ENCODE data around the gene GABBR1.

Gene GABBR1

DNA sequence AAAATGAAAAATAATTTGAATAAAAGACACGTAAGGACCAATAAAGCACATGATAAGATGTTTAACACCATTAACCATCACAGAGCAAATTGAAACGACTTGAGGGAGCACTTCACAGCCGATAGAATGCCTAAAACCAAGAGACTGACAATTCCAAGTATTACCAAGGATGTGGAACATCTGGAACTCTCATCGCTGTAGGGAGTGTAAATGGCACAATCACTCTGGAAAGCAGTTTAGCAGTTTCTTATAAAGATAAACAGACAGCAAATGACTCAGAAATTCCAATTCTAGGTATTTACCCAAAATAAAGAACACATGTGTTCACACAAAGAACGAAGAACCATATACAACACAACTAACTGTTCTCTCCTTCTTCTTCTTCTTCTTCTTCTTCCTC is 65.0 kb downstream of the GABBR1 start:
- DNase-seq = no peak
- Mint-ChIP-seq H3K4me1 (peaks cover 8% of the 10 kb centered on the region), H3K4me3 (no peak overlapping the region), H3K27ac (no peak overlapping the region), H3K9me3 (no peaks in the 10 kb centered on the region), H3K27me3 (peaks cover 50% of the 10 kb centered on the region)
- no peak for ATAC-seq

DNA sequence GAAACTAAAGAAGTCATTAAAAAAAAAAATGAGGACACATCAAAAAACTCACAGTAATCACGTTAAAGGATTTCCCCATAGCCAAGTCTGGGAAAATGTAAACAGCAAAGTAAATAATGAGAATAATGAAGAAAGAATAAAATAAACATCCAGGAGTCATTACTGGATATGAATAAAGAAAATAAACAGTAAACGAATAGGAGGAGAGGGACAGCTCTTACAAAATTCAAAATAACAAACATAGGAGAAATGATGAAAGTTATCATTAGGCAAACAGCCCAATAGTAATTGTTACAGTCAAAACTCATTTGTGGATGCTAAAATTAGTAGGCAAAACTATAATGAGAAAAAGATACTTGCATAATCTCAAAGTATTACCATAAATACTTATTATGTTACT is 65.4 kb downstream of the GABBR1 start:
- no peaks in the 10 kb centered on the region for H3K9me3 Mint-ChIP-seq
- no peak overlapping the region for H3K27ac Mint-ChIP-seq
- DNase-seq = no peak
- no peak overlapping the region for H3K4me3 Mint-ChIP-seq
- H3K4me1 Mint-ChIP-seq = peaks cover 12% of the 10 kb centered on the region
- ATAC-seq = no peak
- peaks cover 54% of the 10 kb centered on the region for H3K27me3 Mint-ChIP-seq

DNA sequence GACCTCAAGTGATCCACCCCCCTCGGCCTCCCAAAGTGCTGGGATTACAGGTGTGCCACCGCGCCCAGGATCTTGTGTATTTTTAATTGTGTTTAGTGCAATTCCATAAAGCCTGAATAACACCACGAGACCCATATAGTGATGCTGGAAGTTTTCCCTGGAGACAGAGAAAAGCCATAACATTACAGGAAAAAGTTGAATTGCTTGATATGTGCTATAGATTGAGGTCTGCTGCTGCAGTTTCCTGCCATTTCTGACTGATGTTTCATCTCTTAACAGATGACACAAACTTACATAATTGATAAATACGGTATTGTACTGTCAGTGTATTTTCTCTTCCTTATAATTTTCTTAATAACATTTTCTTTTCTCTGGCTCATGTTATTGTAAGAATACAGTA is 66.1 kb downstream of the GABBR1 start:
- Mint-ChIP-seq H3K4me3 (no peak overlapping the region), H3K9me3 (peaks cover under 1 to 2% of the 10 kb centered on the region in 2 donors), H3K4me1 (peaks cover 18% of the 10 kb centered on the region), H3K27me3 (peaks cover 54% of the 10 kb centered on the region), H3K27ac (no peak overlapping the region)
- DNase-seq (no peak), ATAC-seq (no peak)

DNA sequence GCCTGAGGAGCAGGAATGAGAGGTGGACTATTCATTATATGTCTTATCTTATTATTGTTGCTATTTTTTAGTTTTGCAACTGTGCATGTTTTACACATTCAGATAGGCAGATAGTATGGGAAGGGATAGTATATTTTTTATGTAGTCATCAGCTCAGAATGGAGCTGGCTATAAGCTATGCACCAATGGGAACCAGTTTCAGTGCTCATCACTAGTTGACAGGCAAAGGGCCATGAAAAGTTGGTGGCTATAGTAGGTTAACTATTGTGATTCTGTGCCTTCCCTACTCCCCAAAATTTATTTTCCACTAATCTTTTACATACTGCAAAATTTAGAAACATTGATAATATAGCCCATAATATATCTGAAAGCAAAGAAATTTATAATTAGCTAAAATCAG is 68.1 kb downstream of the GABBR1 start:
- peaks cover 34% of the 10 kb centered on the region for H3K4me1 Mint-ChIP-seq
- H3K27ac Mint-ChIP-seq = no peak overlapping the region
- peaks cover 63% of the 10 kb centered on the region for H3K27me3 Mint-ChIP-seq
- H3K4me3 Mint-ChIP-seq = no peak overlapping the region
- H3K9me3 Mint-ChIP-seq = peaks cover 6% of the 10 kb centered on the region in 2 donors
- ATAC-seq (no peak), DNase-seq (no peak)

DNA sequence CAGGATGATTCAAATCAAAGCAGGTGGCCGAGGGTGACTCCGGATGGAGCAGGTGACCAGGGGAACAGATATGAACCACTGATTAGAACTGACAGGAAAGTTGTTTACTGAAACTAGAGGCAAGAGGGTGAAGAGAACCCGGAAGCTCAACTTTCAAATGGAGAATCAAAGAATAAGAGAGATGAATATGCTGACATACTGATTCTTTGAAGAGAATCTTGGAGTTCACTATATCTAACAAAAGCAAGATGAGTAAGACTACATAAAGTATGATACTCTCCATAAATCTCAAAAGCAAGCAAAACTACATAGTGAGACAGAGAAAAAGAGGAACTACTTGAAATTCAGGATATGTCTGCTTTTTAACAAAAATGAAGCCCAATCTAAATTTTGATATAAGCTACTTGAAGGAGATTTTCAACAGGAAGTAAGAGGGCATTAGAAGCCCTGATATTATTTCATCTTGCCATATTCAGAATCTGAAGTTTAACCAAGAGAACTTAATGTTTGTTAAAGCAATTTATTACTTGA is 69.5 kb downstream of the GABBR1 start:
- peaks cover 41% of the 10 kb centered on the region for H3K4me1 Mint-ChIP-seq
- H3K27ac Mint-ChIP-seq = peak overlapping the region; percentile 15 to 36
- ATAC-seq = no peak
- no peak for DNase-seq
- peaks cover 68% of the 10 kb centered on the region for H3K27me3 Mint-ChIP-seq
- H3K4me3 Mint-ChIP-seq = no peak overlapping the region
- H3K9me3 Mint-ChIP-seq = peaks cover 6% of the 10 kb centered on the region in 2 donors

DNA sequence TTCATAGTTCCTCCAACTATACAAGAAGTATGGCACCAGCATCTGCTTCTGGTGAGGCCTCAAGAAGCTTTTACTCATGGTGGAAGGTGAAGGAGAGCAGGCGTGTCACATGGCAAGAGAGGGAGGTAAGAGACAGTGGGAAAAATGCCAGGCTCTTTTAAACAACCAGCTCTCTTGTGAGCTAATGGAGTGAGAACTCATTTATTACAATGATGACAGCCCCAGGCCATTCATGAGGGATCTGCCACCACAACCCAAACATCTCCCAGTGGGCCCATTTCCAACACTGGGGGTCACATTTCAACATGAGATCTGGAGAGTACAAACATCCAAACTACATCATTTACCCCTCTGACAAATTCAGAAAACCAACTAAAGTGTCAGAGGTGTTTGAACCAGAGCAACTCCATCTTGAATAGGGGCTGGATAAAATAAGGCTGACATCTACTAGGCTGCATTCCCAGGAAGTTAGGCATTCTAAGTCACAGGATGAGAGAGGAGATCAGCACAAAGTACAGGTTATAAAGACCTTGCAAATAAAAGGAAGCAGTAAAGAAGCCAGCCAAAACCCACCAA is 71.3 kb downstream of the GABBR1 start:
- DNase-seq (no peak), ATAC-seq (no peak)
- Mint-ChIP-seq H3K9me3 (peaks cover 6% of the 10 kb centered on the region in 2 donors), H3K4me3 (peak overlapping the region in 1 of 2 donors; percentile 16), H3K27ac (peak overlapping the region in 1 of 2 donors; percentile 5), H3K27me3 (peaks cover 53% of the 10 kb centered on the region), H3K4me1 (peaks cover 41% of the 10 kb centered on the region)

DNA sequence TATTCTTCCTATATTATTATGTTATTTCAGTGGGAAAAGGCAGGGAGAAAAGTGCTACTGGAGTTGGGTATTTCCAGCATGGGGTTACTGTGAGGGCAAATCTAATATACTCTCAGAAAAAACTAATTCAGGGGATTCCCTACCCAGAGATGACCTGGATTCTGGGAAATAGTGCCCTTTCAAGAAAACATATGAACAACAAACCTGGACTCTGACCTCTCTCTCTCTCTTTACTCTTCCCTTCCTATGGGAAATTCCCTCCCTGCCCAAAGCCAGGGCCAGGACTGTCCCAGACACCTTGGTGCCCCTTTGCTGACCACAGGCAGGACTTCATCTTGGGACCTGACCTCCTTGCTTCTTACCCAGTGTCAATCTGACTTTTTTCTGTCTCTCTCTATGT is 71.9 kb downstream of the GABBR1 start:
- H3K27ac Mint-ChIP-seq = peak overlapping the region in 1 of 2 donors; percentile 5
- peaks cover 6% of the 10 kb centered on the region in 2 donors for H3K9me3 Mint-ChIP-seq
- no peak for DNase-seq
- peaks cover 41% of the 10 kb centered on the region for H3K4me1 Mint-ChIP-seq
- H3K27me3 Mint-ChIP-seq = peaks cover 56% of the 10 kb centered on the region
- peak overlapping the region; percentile 50 to 63 for H3K4me3 Mint-ChIP-seq
- no peak for ATAC-seq

DNA sequence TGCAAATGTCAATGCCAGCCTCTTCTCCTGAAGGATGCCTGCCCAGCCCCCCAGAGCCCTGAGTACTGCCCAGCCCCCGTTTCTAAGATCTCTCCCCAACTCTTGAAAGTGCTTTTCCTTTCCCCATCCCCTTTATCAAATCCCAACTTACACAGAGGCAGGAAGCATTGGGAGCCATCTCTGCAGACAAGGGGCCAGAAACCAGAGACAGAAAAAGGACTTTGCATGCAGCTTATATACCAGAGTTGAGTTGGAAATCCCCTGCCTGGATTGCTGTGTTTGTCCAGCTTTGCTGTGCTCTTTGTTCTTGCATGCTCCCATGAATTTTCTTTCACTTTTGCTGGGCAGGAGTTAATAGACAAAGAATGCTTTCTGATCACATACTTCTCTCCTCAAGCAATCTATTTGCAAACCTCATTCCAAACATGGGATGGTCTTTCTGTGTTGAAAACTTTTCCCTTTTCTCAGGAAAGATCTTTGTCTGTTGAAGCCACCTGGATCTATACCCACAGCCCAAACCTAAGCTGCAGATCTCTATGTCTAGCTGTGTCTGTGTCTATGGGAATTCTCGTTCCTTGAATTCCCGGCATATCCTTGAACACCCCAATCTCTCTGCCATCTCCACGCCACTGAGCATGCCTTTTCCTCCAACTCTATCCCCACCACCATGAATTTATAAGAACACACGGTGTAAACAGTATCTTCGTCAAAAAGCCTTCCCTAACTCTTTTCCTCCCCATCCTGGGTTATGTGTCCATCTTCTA is 73.3 kb downstream of the GABBR1 start, which contains the start of gene UBD:
TSS of gene UBD (minus strand) at position 209 of the 764 bp plus-strand sequence. CDS start at position 178, 31 bp downstream.
- H3K4me1 Mint-ChIP-seq = peaks cover 41% of the 10 kb centered on the region
- no peak within 1 kb of the TSS for H3K27ac Mint-ChIP-seq
- DNase-seq = no peak
- ATAC-seq = no peak
- H3K9me3 Mint-ChIP-seq = peaks cover 6 to 7% of the 10 kb centered on the region in 2 donors
- H3K27me3 Mint-ChIP-seq = peaks cover 63% of the 10 kb centered on the region
- peak within 1 kb of the TSS; percentile 7 to 52 for H3K4me3 Mint-ChIP-seq

DNA sequence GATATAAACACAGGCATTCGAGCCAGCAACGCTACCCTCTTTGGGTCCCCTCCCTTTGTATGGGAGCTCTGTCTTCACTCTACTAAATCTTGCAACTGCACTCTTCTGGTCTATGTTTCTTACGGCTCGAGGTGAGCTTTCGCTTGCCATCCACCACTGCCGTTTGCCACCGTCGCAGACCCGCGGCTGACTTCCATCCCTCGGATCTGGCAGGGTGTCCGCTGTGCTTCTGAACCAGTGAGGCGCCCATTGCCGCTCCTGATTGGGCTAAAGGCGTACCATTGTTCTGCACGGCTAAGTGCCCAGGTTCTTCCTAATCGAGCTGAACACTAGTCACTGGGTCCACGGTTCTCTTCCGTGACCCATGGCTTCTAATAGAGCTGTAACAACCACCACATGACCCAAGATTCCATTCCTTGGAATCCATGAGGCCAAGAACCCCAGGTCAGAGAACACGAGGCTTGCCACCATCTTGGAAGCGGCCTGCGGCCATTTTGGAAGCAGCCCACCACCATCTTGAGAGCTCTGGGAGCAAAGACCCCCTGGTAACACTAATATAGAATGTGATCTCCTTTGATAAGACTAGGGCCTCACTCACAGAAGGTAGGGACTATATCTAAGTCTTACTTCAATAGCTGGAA is 74.4 kb downstream of the GABBR1 start:
- Mint-ChIP-seq H3K27me3 (peaks cover 73% of the 10 kb centered on the region), H3K27ac (no peak overlapping the region), H3K4me3 (no peak overlapping the region), H3K4me1 (peaks cover 44% of the 10 kb centered on the region), H3K9me3 (peaks cover 6 to 10% of the 10 kb centered on the region in 2 donors)
- ATAC-seq (no peak), DNase-seq (no peak)

DNA sequence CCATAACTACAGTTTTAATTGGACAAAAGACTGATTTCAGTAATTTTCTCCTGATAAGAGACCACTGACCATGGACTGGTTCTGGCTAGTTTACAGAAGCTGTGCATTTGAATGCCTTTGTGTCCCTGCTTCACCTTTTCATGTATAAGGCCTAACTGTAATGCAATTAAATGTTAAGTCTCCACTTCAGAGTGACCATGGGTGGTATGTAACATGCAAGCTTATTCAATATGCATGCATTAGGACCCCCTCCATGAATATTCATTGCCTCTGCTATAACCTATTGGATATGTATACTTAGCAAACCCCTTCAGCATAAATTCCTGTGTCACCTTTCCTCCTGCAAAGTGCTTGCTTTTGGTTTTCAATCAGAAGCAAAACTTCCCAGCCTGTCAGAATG is 75.7 kb downstream of the GABBR1 start:
- Mint-ChIP-seq H3K27ac (no peak overlapping the region), H3K4me1 (peaks cover 42% of the 10 kb centered on the region), H3K4me3 (no peak overlapping the region), H3K27me3 (peaks cover 69% of the 10 kb centered on the region), H3K9me3 (peaks cover 6 to 10% of the 10 kb centered on the region in 2 donors)
- DNase-seq (no peak), ATAC-seq (no peak)

DNA sequence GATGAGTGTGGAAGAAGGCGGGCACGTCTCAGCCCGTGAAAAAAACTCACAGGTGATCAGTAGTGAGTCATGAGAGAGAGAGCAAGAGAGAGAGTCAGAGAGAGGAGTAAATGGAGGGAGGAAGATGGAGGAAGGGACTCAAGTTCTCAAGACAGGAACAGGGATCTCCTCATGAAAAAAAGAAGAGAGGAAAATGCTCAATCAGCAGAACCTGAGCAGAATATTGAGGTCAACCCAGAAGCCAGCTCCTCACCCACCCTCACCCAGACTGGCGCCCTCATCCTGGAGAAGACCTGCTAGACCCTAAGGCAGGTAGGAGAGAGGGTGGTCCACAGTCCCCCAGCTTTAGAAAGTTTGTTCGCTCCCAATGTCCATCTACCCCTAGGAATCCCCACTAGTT is 78.2 kb downstream of the GABBR1 start:
- Mint-ChIP-seq H3K9me3 (peaks cover 0 to 3% of the 10 kb centered on the region in 2 donors), H3K4me3 (no peak overlapping the region), H3K27me3 (peaks cover 58% of the 10 kb centered on the region), H3K4me1 (peaks cover 22% of the 10 kb centered on the region), H3K27ac (no peak overlapping the region)
- DNase-seq (no peak), ATAC-seq (no peak)

DNA sequence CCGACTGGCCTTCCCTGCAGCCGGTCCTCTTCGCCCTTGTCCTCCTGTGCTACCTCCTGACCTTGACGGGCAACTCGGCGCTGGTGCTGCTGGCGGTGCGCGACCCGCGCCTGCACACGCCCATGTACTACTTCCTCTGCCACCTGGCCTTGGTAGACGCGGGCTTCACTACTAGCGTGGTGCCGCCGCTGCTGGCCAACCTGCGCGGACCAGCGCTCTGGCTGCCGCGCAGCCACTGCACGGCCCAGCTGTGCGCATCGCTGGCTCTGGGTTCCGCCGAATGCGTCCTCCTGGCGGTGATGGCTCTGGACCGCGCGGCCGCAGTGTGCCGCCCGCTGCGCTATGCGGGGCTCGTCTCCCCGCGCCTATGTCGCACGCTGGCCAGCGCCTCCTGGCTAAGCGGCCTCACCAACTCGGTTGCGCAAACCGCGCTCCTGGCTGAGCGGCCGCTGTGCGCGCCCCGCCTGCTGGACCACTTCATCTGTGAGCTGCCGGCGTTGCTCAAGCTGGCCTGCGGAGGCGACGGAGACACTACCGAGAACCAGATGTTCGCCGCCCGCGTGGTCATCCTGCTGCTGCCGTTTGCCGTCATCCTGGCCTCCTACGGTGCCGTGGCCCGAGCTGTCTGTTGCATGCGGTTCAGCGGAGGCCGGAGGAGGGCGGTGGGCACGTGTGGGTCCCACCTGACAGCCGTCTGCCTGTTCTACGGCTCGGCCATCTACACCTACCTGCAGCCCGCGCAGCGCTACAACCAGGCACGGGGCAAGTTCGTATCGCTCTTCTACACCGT is 79.5 kb downstream of the GABBR1 start:
- Mint-ChIP-seq H3K4me1 (peaks cover 16% of the 10 kb centered on the region), H3K27ac (peak overlapping the region in 1 of 2 donors; percentile 85), H3K9me3 (peaks cover 0 to 3% of the 10 kb centered on the region in 2 donors), H3K4me3 (peak overlapping the region; percentile 76 to 88), H3K27me3 (peaks cover 64% of the 10 kb centered on the region)
- ATAC-seq (peak; percentile 69), DNase-seq (peak; percentile 33 to 38)

DNA sequence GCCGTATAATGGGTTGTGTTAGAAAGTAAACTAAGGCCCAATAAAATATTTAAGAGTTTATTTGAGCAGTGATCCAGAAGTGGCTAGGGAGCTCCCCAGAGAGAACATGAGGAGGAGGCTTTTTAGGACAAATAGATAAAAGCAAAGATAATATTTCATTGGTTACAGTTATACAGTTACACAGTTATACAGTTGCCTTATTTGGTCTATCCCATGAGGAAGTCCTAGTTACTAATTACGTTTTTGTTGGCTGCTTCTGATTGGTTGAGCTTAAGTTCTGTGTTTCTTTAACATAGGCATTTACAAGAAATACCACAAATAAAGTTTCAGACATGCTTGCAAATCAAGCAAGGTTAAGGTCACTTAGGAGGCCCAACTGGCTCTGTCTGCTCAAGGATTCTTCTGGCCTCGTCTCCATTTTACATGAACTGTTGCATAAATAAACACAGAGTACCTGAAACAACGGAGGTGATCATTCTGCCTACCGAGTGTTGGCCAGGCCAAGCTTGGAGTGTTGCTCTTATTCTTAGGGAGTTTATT is 80.4 kb downstream of the GABBR1 start:
- Mint-ChIP-seq H3K4me1 (peaks cover 16% of the 10 kb centered on the region), H3K27me3 (peaks cover 73% of the 10 kb centered on the region), H3K4me3 (peak overlapping the region; percentile 76 to 88), H3K27ac (no peak overlapping the region), H3K9me3 (peaks cover 0 to 9% of the 10 kb centered on the region in 2 donors)
- DNase-seq = peak; percentile 23 to 31
- ATAC-seq = peak; percentile 86

DNA sequence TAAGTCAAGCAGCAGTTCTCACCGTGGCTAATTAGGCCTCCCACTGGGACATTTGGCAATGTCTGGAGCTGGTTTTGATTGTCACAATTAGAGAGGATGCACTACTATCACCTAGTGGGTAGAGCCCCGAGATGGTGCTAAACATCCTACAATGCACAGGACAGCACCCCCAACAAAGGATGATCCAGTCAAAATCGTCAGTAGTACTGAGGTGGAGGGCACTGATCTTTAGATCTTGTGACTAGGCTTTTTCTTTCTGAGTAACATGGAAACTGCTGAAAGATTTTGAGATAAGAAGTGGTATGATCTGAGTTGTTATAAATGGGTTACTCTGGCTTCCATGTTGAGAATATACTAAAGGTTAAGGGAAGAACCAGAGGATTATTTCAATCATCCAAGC is 85.4 kb downstream of the GABBR1 start:
- peaks cover 0 to 6% of the 10 kb centered on the region in 2 donors for H3K9me3 Mint-ChIP-seq
- ATAC-seq (peak; percentile 53), DNase-seq (no peak)
- no peak overlapping the region for H3K4me3 Mint-ChIP-seq
- H3K4me1 Mint-ChIP-seq = peaks cover 10% of the 10 kb centered on the region
- H3K27ac Mint-ChIP-seq = no peak overlapping the region
- H3K27me3 Mint-ChIP-seq = peaks cover 45% of the 10 kb centered on the region

All from stimulated activated naive CD8-positive, alpha-beta T cell treated with anti-CD3 and anti-CD28 coated beads, Interleukin-15, amount 100 ng/mL, for 72 hours (primary cell).